Osteocyte (in vitro differentiated cells): ENCODE results near the gene IQSEC1. TPM values are rescaled to one million over a fixed set of nuclear protein-coding genes. Genes with fewer than 3 reads are reported as not detected.

Experiments
- DNase-seq: peaks from one replicate; pipeline ENCODE4 v3.0.0; 2021; ENCODE audit warnings: mixed read lengths; ENCODE audit not compliant: unreplicated experiment; ENCODE audit errors: extremely low spot score
- H3K27ac Mint-ChIP-seq: one replicate; pipeline ENCODE4 v1.8.0; 2021; ENCODE audit warnings: mild to moderate bottlenecking, mixed read lengths; ENCODE audit not compliant: unreplicated experiment
- H3K27me3 Mint-ChIP-seq: one replicate; pipeline ENCODE4 v1.8.0; 2021; ENCODE audit warnings: mixed read lengths; ENCODE audit not compliant: unreplicated experiment
- H3K36me3 Mint-ChIP-seq: one replicate; pipeline ENCODE4 v1.8.0; 2021; ENCODE audit warnings: mixed read lengths; ENCODE audit not compliant: unreplicated experiment
- H3K4me1 Mint-ChIP-seq: one replicate; pipeline ENCODE4 v1.8.0; 2021; ENCODE audit warnings: mixed read lengths; ENCODE audit not compliant: unreplicated experiment
- H3K4me3 Mint-ChIP-seq: one replicate; pipeline ENCODE4 v1.8.0; 2021; ENCODE audit warnings: mild to moderate bottlenecking, moderate library complexity, mixed read lengths; ENCODE audit not compliant: unreplicated experiment
- H3K9me3 Mint-ChIP-seq: one replicate; pipeline ENCODE4 v1.8.0; 2021; ENCODE audit warnings: mixed read lengths; ENCODE audit not compliant: unreplicated experiment
- total RNA-seq: library from RNA; stranded (reverse); gene quantifications from 2 replicates; pipeline ENCODE4 v1.2.1, GENCODE V29; 2021
- TF ChIP-seq, protein P1 (sequence below): fragments of 200-600 bp; sonication (generic); IDR thresholded peaks from 2 replicates; pipeline ENCODE4 v1.5.0; 2021; ENCODE audit warnings: antibody characterized with exemption, mild to moderate bottlenecking, moderate library complexity

Gene IQSEC1
- total RNA-seq, 1 donor from 2014 or later: 37.9 TPM

DNA sequence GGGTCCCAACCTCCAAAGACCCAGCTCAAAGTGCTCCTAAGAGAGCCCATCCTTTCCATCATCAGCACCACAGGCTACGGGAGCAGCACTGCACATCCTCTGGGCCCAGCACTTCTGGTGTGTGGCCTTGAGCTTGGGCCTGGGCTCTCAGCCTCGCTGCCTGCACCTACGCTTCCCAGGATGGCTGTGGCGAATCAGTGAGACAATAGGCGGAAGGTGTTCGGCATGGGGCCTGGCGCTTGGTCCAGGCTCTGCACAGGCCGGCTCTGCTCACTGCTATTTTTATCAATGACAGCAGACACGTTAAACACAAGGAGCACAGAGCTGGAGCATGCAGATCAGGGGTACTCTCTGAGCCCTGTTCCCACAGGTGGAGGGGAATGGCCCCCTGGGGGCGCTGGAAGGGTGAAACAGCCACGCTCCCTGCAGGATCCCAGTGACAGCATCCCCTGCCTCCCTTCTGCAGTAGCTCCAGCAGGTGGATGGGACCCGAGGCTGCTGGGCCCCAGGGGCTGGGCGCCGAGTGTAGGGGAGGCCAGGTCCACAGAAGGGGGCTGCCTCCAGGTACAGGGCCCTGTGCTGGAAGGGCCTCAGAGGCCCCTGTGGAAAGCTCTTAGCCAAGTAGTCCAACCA lies 141.8 kb downstream of the IQSEC1 start:
- H3K36me3 Mint-ChIP-seq: no peaks in the 10 kb centered on the region
- H3K27ac Mint-ChIP-seq: no peak overlapping the region
- TF ChIP-seq, protein P1, sequence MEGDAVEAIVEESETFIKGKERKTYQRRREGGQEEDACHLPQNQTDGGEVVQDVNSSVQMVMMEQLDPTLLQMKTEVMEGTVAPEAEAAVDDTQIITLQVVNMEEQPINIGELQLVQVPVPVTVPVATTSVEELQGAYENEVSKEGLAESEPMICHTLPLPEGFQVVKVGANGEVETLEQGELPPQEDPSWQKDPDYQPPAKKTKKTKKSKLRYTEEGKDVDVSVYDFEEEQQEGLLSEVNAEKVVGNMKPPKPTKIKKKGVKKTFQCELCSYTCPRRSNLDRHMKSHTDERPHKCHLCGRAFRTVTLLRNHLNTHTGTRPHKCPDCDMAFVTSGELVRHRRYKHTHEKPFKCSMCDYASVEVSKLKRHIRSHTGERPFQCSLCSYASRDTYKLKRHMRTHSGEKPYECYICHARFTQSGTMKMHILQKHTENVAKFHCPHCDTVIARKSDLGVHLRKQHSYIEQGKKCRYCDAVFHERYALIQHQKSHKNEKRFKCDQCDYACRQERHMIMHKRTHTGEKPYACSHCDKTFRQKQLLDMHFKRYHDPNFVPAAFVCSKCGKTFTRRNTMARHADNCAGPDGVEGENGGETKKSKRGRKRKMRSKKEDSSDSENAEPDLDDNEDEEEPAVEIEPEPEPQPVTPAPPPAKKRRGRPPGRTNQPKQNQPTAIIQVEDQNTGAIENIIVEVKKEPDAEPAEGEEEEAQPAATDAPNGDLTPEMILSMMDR: no peak
- H3K27me3 Mint-ChIP-seq: no peaks in the 10 kb centered on the region
- H3K4me1 Mint-ChIP-seq: peaks cover 3% of the 10 kb centered on the region
- DNase-seq: no peak
- no peaks in the 10 kb centered on the region for H3K9me3 Mint-ChIP-seq
- H3K4me3 Mint-ChIP-seq: no peak overlapping the region

DNA sequence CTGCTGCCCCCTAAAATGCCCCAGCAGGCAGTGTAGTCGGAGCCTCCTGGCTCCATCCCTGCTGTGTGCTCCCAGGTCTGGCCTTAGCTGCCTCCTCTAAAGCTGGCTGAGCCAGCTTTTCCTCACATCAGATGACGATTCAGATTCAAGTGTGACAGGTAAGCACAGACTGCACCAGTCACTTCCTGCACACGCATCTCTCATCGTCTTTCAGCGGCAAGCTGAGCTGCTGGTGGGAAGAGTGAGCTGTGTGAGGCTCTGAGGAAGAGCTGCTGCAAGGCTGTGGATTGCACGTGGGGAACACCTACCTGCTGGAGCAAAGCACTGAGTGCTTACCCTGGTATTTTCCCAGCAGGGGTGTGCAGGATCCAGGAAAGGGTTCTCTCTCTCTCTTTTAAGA lies 143.4 kb downstream of the IQSEC1 start:
- peaks cover 3% of the 10 kb centered on the region for H3K4me1 Mint-ChIP-seq
- peaks cover 4% of the 10 kb centered on the region for H3K36me3 Mint-ChIP-seq
- H3K27ac Mint-ChIP-seq: no peak overlapping the region
- H3K27me3 Mint-ChIP-seq: no peaks in the 10 kb centered on the region
- no peaks in the 10 kb centered on the region for H3K9me3 Mint-ChIP-seq
- DNase-seq: no peak
- H3K4me3 Mint-ChIP-seq: no peak overlapping the region
- TF ChIP-seq, protein P1: no peak

DNA sequence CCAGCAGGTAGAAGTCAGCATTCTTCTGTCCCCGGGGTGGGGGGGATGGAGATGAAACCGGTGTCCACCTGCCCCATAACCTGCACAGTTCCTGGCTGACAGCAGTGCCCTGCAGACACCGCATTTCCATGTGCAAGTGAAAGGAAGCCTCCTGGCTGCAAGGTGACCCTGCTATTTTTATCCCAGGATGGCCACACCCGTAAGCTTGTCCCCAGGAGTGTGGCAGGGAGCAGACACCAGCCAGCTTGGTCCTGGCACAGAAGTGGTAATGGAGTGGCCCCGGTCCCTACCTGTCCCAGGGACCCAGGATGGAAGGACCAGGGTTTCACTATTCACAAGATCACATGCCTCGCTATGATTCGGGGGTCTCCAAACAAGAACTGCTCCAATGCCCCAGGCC lies 146.6 kb downstream of the IQSEC1 start:
- peaks cover 2% of the 10 kb centered on the region for H3K4me1 Mint-ChIP-seq
- H3K27me3 Mint-ChIP-seq: no peaks in the 10 kb centered on the region
- TF ChIP-seq, protein P1: no peak
- no peaks in the 10 kb centered on the region for H3K9me3 Mint-ChIP-seq
- no peak overlapping the region for H3K4me3 Mint-ChIP-seq
- no peak overlapping the region for H3K27ac Mint-ChIP-seq
- peaks cover 9% of the 10 kb centered on the region for H3K36me3 Mint-ChIP-seq
- no peak for DNase-seq

DNA sequence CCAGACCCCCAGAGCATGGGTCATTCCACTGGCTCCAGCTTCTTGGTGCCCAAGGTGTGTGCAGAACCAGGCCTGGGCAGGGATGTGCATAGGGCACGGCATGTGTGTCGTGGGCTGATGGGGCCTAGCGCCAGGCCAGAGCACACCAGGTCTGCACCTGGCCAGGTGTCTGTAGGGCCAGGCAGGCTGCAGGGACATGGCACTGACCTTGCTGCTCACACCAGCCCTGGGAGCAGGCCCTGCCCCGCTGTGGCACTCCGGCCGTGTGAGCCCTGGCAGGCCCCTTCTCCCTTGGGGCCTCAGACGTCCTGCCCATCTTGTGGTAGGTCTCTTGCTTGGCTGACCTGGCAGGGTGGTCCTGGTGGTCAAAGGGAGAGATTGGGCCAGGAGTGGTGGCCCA lies 147.6 kb downstream of the IQSEC1 start:
- Mint-ChIP-seq H3K36me3 (peaks cover 11% of the 10 kb centered on the region), H3K4me3 (no peak overlapping the region), H3K27ac (no peak overlapping the region), H3K27me3 (no peaks in the 10 kb centered on the region), H3K9me3 (no peaks in the 10 kb centered on the region), H3K4me1 (peaks cover 2% of the 10 kb centered on the region)
- DNase-seq: no peak
- TF ChIP-seq, protein P1: no peak

DNA sequence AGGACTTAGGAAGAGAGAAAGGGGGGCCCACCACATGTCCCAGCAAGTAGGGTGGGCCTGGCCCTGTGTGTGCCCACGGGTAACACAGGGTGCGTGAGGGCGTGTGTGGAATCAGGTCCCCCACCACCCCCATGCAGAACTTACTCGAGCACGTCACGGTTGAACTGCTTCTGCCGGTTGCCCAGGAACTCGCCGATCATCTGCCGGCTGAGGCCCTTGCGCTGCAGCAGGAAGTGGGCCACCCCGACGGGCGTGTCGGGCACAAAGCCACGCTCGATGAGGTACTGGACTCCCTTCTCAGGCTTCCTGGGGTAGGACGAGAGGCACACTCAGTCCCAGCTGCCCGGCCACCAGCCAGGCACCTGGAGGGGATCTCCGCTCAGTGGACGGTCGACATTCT lies 148.8 kb downstream of the IQSEC1 start:
- TF ChIP-seq, protein P1: no peak
- H3K4me1 Mint-ChIP-seq: peaks cover 2% of the 10 kb centered on the region
- no peak overlapping the region for H3K4me3 Mint-ChIP-seq
- H3K27ac Mint-ChIP-seq: no peak overlapping the region
- H3K27me3 Mint-ChIP-seq: no peaks in the 10 kb centered on the region
- no peaks in the 10 kb centered on the region for H3K9me3 Mint-ChIP-seq
- H3K36me3 Mint-ChIP-seq: peaks cover 11% of the 10 kb centered on the region
- no peak for DNase-seq
